Lower leg skin (tissue), 4 donors: ENCODE results near the gene UBE2A. TPM values are rescaled to one million over a fixed set of nuclear protein-coding genes. Genes with fewer than 3 reads are reported as not detected.
A peak's percentile ranks its signal among the peaks of the same experiment; 100 is the strongest.

ENCODE experiments used
- DNase-seq, 2 donors: peaks; one replicate each; pipeline ENCODE4 v3.0.0-alpha.2; 2019; ENCODE audit warnings: low spot score in 2 of 2
- H3K4me3 ChIP-seq: fragments of 200-600 bp; sonication (generic); 2 replicates; pipeline ENCODE4 v1.5.1; 2017; ENCODE audit warnings: mild to moderate bottlenecking, low read depth; ENCODE audit not compliant: poor library complexity, severe bottlenecking
- CTCF ChIP-seq, 3 donors: fragments of 450-650 bp; IDR thresholded peaks; one replicate each; pipeline ENCODE4 v1.5.1; 2016; ENCODE audit warnings: antibody characterized with exemption in 3 of 3, mild to moderate bottlenecking in 3 of 3, moderate library complexity in 2 of 3
- POLR2A ChIP-seq, 2 donors: fragments of 450-650 bp; IDR thresholded peaks; one replicate each; pipeline ENCODE4 v1.6.1; 2016 to 2017; ENCODE audit warnings: antibody characterized with exemption in 2 of 2, mild to moderate bottlenecking in 1 of 2, moderate library complexity in 1 of 2
- WGBS, 2 donors: methylation state at CpG; one replicate each; pipeline ENCODE4 v1.1.5; 2018; 5-methylcytosine and 5-hydroxymethylcytosine counted together
- intact Hi-C: fragments of 100-400 bp; cut with DNase I; formaldehyde crosslinking; loops from one replicate; pipeline ENCODE4 v1.15.0; 2023; ENCODE audit warnings: low total_unique reads
- total RNA-seq, 4 donors: library from RNA; depleted of rRNA; stranded (reverse); fragments of >200 nt; gene quantifications; one replicate each; pipeline ENCODE4 v1.1.0, GENCODE V29; 2016

Gene UBE2A
- total RNA-seq, 4 donors from 2014 or later: 20.6 to 24.4 (median 22.4) TPM

- intact Hi-C loops: loop anchor here (5.0 kb wide), 1 partner anchor 133 kb away; no protein-coding TSS in a partner anchor
- no peak for TF ChIP-seq POLR2A (IDR thresholded peaks at IDR 0.05)
- TF ChIP-seq CTCF (IDR thresholded peaks at IDR 0.05): no peak
- peak overlapping the region; percentile 59 for H3K4me3 ChIP-seq
- 10 to 32% methylated on average over 17 of the region's 17 CpGs for WGBS, 2 donors
- DNase-seq: no peak
Observed at GRCh38 chrX:119604766-119605463, 30.6 kb downstream of the UBE2A start.

GRCh38 chrX:119605464-119606279 lies 31.3 kb downstream of the UBE2A start:
- WGBS, 2 donors: 0 to 36% methylated on average over 15 to 47 of the region's 68 CpGs
- no peak for TF ChIP-seq CTCF (IDR thresholded peaks at IDR 0.05)
- no peak for TF ChIP-seq POLR2A (IDR thresholded peaks at IDR 0.05)
- H3K4me3 ChIP-seq: peak overlapping the region; percentile 59
- DNase-seq: peak in 1 of 2 donors; percentile 88
- intact Hi-C loops: no loop called here

- intact Hi-C loops: no loop called here
- 2 to 40% methylated on average over 33 to 41 of the region's 46 CpGs for WGBS, 2 donors
- peak; percentile 89 to 97 for DNase-seq
- TF ChIP-seq POLR2A (IDR thresholded peaks at IDR 0.05) (peak in 1 of 2 donors; percentile 25), CTCF (IDR thresholded peaks at IDR 0.05) (no peak)
- H3K4me3 ChIP-seq: peak within 1 kb of the TSS; percentile 59
Observed at GRCh38 chrX:119606280-119607017, 32.1 kb downstream of the UBE2A start, which contains the start of gene NKRF. NKRF (minus strand) TSS chrX:119606424.

GRCh38 chrX:119607018-119607389 lies 32.6 kb downstream of the UBE2A start:
- no peak for TF ChIP-seq POLR2A (IDR thresholded peaks at IDR 0.05)
- no peak for TF ChIP-seq CTCF (IDR thresholded peaks at IDR 0.05)
- no peak for DNase-seq
- H3K4me3 ChIP-seq: no peak overlapping the region
- 28 to 58% methylated on average over 7 of the region's 7 CpGs for WGBS, 2 donors
- intact Hi-C loops: no loop called here

GRCh38 chrX:119614776-119615175 lies 40.4 kb downstream of the UBE2A start:
- H3K4me3 ChIP-seq: no peak overlapping the region
- 77 to 88% methylated on average over 11 to 13 of the region's 13 CpGs for WGBS, 2 donors
- TF ChIP-seq CTCF (IDR thresholded peaks at IDR 0.05) (no peak), POLR2A (IDR thresholded peaks at IDR 0.05) (no peak)
- no peak for DNase-seq
- intact Hi-C loops: no loop called here
